ENCODE data around the gene OGFRL1. TPM values are rescaled to one million over a fixed set of nuclear protein-coding genes. Genes with fewer than 3 reads are reported as not detected.
A peak's percentile ranks its signal among the peaks of the same experiment; 100 is the strongest.

Gene OGFRL1
- total RNA-seq, 1 donor from 2014 or later = 4.4 TPM

GRCh38 chr6:71287038-71287437 is 1.6 kb upstream of the OGFRL1 start:
- Mint-ChIP-seq H3K36me3 (no peaks in the 10 kb centered on the region), H3K9me3 (no peaks in the 10 kb centered on the region), H3K27ac (no peak overlapping the region), H3K27me3 (ENCODE audit: low read depth) (no peaks in the 10 kb centered on the region), H3K4me3 (no peak overlapping the region), H3K4me1 (peaks cover 9% of the 10 kb centered on the region)
- no peak for TF ChIP-seq CTCF (IDR thresholded peaks at IDR 0.05; ENCODE audit: unreplicated experiment)
- no peak for DNase-seq (ENCODE audit: low spot score in 2 of 2, unreplicated experiment in 2 of 2)

GRCh38 chr6:71287926-71288227 is 734 bp upstream of the OGFRL1 start:
- H3K27me3 Mint-ChIP-seq (ENCODE audit: low read depth) = no peaks in the 10 kb centered on the region
- no peaks in the 10 kb centered on the region for H3K36me3 Mint-ChIP-seq
- DNase-seq (ENCODE audit: low spot score in 2 of 2, unreplicated experiment in 2 of 2) = no peak
- H3K9me3 Mint-ChIP-seq = no peaks in the 10 kb centered on the region
- H3K4me3 Mint-ChIP-seq = peak overlapping the region; percentile 68
- H3K27ac Mint-ChIP-seq = no peak overlapping the region
- no peak for TF ChIP-seq CTCF (IDR thresholded peaks at IDR 0.05; ENCODE audit: unreplicated experiment)
- H3K4me1 Mint-ChIP-seq = peaks cover 11% of the 10 kb centered on the region

- Mint-ChIP-seq H3K9me3 (no peaks in the 10 kb centered on the region), H3K4me1 (peaks cover 11% of the 10 kb centered on the region), H3K4me3 (peak overlapping the region; percentile 76), H3K27me3 (ENCODE audit: low read depth) (no peaks in the 10 kb centered on the region), H3K27ac (no peak overlapping the region), H3K36me3 (peaks cover 6% of the 10 kb centered on the region)
- TF ChIP-seq CTCF (IDR thresholded peaks at IDR 0.05; ENCODE audit: unreplicated experiment) = no peak
- peak in 1 of 2 experiments; percentile 54 for DNase-seq (ENCODE audit: low spot score in 2 of 2, unreplicated experiment in 2 of 2)
Observed at GRCh38 chr6:71289039-71289801, 609 bp downstream of the OGFRL1 start.

- peaks cover 10% of the 10 kb centered on the region for H3K36me3 Mint-ChIP-seq
- H3K9me3 Mint-ChIP-seq = no peaks in the 10 kb centered on the region
- peak overlapping the region; percentile 76 for H3K4me3 Mint-ChIP-seq
- H3K27ac Mint-ChIP-seq = no peak overlapping the region
- TF ChIP-seq CTCF (IDR thresholded peaks at IDR 0.05; ENCODE audit: unreplicated experiment) = no peak
- H3K27me3 Mint-ChIP-seq (ENCODE audit: low read depth) = no peaks in the 10 kb centered on the region
- no peak for DNase-seq (ENCODE audit: low spot score in 2 of 2, unreplicated experiment in 2 of 2)
- H3K4me1 Mint-ChIP-seq = peaks cover 11% of the 10 kb centered on the region
Observed at GRCh38 chr6:71289802-71290175, 1.2 kb downstream of the OGFRL1 start.

- H3K27ac Mint-ChIP-seq = no peak overlapping the region
- H3K9me3 Mint-ChIP-seq = no peaks in the 10 kb centered on the region
- no peak for DNase-seq (ENCODE audit: low spot score in 2 of 2, unreplicated experiment in 2 of 2)
- peaks cover 11% of the 10 kb centered on the region for H3K36me3 Mint-ChIP-seq
- peak overlapping the region; percentile 76 for H3K4me3 Mint-ChIP-seq
- TF ChIP-seq CTCF (IDR thresholded peaks at IDR 0.05; ENCODE audit: unreplicated experiment) = no peak
- H3K27me3 Mint-ChIP-seq (ENCODE audit: low read depth) = no peaks in the 10 kb centered on the region
- peaks cover 11% of the 10 kb centered on the region for H3K4me1 Mint-ChIP-seq
Observed at GRCh38 chr6:71290611-71291010, 2.0 kb downstream of the OGFRL1 start.
